Stimulated activated CD4-positive, alpha-beta T cell treated with anti-CD3 and anti-CD28 coated beads, Interleukin-4, amount 100 ng/mL, for 1 hour (primary cell): Measurements from ENCODE around the gene P3H2.
"Not testable (repeated sequence)": the region's sequence is repeated elsewhere in the genome, so short reads cannot be mapped to it uniquely, and the experiment has no call there.

Experiments
- DNase-seq: peaks from one replicate; pipeline ENCODE4 v3.0.0-alpha.2; 2020

The P3H2 gene

DNA sequence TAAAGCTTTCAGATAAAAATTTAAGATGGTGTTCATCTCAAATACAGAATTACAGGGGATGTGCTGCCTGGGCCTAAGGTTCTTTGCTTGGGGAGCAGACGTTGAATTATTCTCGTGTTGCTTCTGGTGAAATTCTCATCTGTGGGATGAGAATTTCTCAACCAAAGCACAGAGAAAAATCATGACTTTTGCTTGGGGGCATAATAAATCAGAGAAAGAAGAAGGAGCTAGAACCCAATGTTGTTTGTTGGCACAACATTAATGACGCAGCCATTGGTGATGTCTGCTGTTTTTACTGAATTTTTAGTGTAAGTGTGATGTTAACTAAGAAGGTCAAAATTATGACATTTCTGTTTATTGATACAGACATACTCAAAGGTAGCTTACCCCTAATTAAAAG is 35.7 kb downstream of the P3H2 start:
- no peak for DNase-seq

DNA sequence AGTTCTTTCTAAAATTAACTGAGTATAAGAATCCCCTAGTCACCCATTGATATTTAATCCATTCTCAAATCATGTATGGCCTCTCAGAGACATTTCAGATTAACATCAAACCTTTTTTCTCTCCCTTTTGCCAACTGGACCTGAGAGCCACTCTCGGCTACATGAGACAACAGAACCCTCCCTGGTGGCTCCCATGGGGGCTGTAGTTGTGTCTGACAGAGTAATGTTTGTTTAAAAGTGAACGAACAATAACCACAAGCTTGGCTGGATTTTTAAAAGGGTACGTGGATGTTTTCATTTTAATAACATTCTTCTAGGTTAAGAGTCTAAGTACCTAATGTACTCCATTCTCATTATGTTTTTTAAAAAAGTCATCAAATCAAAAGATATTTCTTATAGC is 37.1 kb downstream of the P3H2 start:
- DNase-seq: no peak

GRCh38 chr3:190081389-190081788 is 39.3 kb downstream of the P3H2 start:
- DNase-seq: no peak

GRCh38 chr3:190079173-190079572 is 41.5 kb downstream of the P3H2 start:
- DNase-seq: not testable (repeated sequence)

GRCh38 chr3:190077395-190078045 is 43.2 kb downstream of the P3H2 start:
- DNase-seq: no peak

GRCh38 chr3:190076601-190077394 is 43.9 kb downstream of the P3H2 start:
- no peak for DNase-seq

GRCh38 chr3:190076136-190076535 is 44.6 kb downstream of the P3H2 start:
- no peak for DNase-seq

DNA sequence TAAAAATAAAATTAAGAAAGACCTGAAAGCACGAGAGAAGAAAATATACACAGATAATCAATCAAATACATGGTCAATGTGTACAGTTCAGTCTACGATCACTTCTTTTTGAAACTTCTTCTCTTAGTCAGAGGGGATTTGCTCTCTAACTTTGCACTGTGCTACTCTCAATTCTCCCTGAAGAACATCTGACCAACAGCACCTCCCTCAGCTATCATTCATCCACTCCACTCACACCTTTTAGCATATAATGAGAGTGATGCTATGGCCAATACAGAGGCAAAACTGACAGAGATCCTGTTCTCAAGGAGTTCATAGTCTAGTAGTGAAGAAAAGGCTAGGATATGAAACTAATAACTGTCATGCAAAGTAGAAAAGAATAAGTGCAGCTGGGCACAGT is 45.9 kb downstream of the P3H2 start:
- no peak for DNase-seq

DNA sequence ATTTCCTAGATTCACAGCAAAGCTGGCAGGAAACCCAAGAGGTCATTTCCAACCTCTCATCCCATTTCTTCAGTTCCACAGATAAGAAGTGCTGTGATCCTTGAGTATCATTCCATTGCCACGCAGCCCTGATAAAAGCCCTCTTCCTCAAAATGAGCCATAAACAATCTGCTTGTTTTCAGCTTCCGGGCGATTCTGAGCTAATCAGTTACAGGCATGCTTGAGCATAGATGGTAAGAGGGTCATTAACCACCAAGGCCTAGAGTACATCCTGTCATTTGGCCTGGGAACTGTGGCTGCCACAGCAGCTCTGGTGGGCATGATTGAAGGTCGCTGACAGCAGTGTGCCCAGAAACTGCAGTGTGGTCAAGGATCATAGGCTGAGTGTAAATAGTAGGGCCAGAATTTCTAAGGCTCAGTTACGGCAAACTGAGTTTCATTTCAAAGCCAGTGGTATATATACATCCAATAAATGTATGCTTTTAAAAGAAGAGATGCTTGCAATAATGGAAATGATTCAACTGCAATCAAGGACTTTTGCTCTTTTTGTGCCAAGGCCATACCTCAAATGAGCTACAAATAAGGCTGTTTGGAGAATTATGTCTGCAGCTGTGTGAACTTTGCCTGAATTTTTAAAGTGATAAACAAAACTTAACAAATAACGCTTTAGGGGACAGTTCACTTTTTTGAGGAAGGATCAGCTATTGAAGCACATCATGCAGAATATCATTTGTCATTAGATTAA is 47.3 kb downstream of the P3H2 start:
- no peak for DNase-seq

GRCh38 chr3:190072856-190073255 is 47.8 kb downstream of the P3H2 start:
- DNase-seq: no peak

DNA sequence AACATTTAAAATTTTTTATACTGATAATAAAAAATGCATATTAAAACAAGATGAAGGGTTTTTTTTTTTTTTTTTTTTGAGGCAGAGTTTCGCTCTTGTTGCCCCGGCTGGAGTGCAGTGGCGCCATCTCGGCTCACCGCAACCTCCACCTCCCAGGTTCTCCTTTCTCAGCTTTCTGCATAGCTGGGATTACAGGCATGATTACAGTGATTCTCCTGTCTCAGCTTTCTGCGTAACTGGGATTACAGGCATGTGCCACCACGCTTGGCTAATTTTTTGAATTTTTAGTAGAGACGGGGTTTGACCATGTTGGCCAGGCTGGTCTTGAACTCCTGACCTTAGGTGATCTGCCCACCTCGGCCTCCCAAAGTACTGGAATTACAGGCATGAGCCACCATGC is 48.8 kb downstream of the P3H2 start:
- not testable (repeated sequence) for DNase-seq

- DNase-seq: no peak
These were observed 49.9 kb downstream of the P3H2 start for GRCh38 chr3:190070622-190071347.

DNA sequence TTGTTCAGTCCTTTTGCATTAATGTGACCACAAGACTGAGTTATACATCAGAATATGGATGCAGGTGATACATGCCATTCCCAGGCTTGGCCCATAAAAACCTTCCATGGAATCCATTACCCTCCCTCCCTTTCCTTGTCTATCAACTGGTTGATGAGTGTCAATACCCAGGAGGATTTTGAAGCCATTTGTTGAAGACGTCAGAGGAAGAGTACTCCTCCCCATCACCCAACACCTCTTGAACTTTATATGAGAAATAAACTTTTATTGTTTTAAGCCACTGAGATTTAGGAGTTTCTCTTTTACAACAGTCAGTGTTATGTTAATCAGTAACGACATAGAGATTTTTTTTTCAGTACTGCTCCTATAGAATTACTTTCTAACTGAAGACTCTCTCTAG is 55.5 kb downstream of the P3H2 start:
- no peak for DNase-seq

DNA sequence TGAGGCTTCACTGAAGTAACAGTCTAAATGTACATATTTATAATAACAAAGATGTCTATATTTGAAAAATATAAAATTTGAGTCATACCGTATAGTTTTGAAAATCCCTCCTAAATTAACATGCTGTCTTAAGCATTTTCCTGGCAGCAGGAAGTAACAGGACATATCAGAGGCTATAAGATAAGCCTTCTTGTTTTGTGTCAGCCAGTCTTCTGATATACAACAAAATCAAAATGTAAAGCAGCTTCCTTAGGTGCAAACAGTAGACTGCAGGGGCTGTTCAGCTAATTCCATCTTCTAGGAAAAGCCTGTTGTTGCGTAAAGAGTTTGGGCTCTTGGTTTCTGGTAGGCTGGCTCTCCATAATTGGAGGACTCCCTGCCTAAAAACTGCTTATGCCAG is 56.0 kb downstream of the P3H2 start:
- DNase-seq: no peak

DNA sequence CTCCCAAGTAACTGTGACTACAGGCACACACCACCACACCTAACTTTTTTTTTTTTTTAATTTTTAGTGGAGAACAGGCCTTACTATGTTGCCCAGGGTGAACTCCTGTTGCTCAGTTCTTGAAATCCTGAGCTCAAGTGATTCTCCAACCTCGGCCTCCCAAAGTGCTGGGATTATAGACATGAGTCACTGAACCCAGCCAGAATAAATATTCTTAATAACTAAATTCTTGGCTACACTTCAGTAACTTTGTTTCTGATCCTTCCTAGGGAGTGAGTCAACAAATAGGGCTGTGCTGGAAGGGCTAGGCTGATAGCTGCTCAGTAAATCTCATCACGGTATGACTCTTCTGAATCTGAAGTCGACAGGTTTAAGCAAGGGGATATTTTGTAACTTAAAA is 56.6 kb downstream of the P3H2 start:
- DNase-seq: no peak

DNA sequence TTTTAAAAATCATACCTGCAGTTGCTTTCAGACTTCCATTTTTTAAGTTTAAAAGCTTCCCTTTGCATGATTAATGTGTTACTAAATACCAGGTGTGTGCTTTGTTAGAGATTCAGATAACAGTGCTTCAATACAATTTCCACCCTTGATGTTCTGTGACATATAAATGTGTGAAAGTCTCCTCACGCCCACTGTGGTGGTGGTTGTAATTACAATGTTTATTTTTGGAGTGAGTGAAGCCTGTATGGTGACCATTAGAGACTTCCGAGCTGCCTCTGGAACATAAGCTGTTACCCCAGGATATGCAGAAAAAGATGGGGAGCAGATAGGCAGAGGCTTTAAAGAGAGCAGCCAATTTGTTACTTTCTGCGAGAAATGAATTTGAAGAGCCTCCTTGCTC is 57.2 kb downstream of the P3H2 start:
- DNase-seq: no peak

DNA sequence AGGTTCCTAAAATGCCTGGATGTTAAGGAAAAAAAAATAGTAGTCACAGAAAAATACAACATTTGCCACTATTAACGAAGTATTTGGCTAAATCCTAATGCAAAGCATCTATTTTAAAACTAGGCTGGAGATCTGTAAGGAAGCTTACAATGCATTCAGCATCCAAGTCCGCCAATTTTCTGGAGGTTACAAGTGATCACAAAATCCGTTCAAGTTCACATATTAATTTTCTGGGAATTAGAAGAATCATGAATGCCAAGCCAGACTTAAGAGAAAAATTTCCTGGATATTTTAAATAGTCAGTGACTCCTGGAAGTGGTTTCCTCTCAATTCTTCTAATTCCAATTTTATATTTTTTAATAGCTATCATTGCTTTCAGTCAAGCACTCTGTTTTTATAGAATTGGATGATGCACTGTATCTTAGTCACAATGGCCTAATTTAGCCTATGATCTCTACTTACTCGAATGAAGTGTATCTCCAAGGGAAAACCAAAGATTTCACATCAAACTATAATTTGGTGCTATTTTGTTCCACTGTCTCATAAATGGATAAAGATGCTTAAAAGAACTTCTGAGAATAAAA is 60.4 kb downstream of the P3H2 start:
- no peak for DNase-seq

DNA sequence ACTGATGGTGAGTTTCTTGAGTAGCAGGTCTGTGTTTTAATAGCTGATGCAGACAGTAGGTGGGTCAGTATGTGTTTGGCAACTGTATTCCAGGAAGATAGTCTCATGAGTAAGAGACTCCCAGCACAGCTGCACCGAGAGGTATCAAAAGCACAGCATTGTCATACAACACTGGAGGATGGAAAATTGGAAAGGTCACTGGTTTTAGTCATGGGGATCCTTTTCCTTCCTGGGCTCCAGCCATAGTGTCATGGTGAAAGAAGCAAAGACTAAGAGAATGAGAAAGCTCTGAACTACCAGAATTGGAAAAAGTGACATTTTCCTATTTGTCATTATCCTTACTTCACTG is 61.5 kb downstream of the P3H2 start:
- no peak for DNase-seq

GRCh38 chr3:190058521-190059241 is 62.0 kb downstream of the P3H2 start:
- DNase-seq: no peak

GRCh38 chr3:190056742-190057141 is 64.0 kb downstream of the P3H2 start:
- DNase-seq: no peak

GRCh38 chr3:190055773-190056172 is 64.9 kb downstream of the P3H2 start:
- DNase-seq: no peak
